HepG2 (cell line): ENCODE results near the gene IRX3. TPM values are rescaled to one million over a fixed set of nuclear protein-coding genes. Genes with fewer than 3 reads are reported as not detected.

Experiments used
- ADNP ChIP-seq: sonication (generic); formaldehyde crosslinking; IDR thresholded peaks from 2 replicates; pipeline ENCODE4 v1.4.0; 2020; ENCODE audit warnings: missing genetic modification reagents
- CREB1 ChIP-seq, 2 experiments: fragments of 450-650 bp in 1 of 2; IDR thresholded peaks; 2 replicates each; pipeline ENCODE4 v1.6.1; 2016 to 2017; ENCODE audit warnings: control low read depth in 1 of 2, mild to moderate bottlenecking in 1 of 2, missing compliant biosample characterization in 1 of 2, missing genetic modification characterization in 1 of 2
- ISL2 ChIP-seq: sonication (generic); formaldehyde crosslinking; IDR thresholded peaks from 2 replicates; pipeline ENCODE4 v1.5.0; 2020; ENCODE audit warnings: missing genetic modification reagents
- KMT2A ChIP-seq: sonication (generic); formaldehyde crosslinking; IDR thresholded peaks from 2 replicates; pipeline ENCODE4 v1.4.0; 2020; ENCODE audit warnings: missing genetic modification reagents
- LCORL ChIP-seq, 2 experiments: fragments of 450-650 bp in 1 of 2; sonication (generic) in 1 of 2; formaldehyde crosslinking in 1 of 2; IDR thresholded peaks; 2 replicates each; pipeline versions ENCODE4 v1.5.0 to v1.6.1; 2017 to 2020; ENCODE audit warnings: antibody characterized with exemption in 1 of 2, missing genetic modification reagents in 1 of 2
- MAF1 ChIP-seq: sonication (generic); formaldehyde crosslinking; IDR thresholded peaks from 2 replicates; pipeline ENCODE4 v1.5.0; 2020; ENCODE audit warnings: missing genetic modification reagents, borderline replicate concordance
- MEF2D ChIP-seq: sonication (generic); formaldehyde crosslinking; IDR thresholded peaks from 2 replicates; pipeline ENCODE4 v1.5.1; 2020; ENCODE audit warnings: mild to moderate bottlenecking, missing genetic modification reagents
- NONO ChIP-seq, 2 experiments: fragments of 450-650 bp in 1 of 2; sonication (generic) in 1 of 2; formaldehyde crosslinking in 1 of 2; IDR thresholded peaks in 1 of 2; conservative IDR thresholded peaks in 1 of 2; 2 replicates each; pipeline versions ENCODE4 v1.6.1 to v1.8.0; 2017 to 2022; ENCODE audit warnings: mild to moderate bottlenecking in 1 of 2, missing genetic modification reagents in 1 of 2, moderate library complexity in 1 of 2
- NR2F1 ChIP-seq, 2 experiments: fragments of 450-650 bp in 1 of 2; formaldehyde crosslinking in 1 of 2; IDR thresholded peaks; 2 replicates each; pipeline versions ENCODE4 v1.5.0 to v1.6.1; 2016 to 2020; ENCODE audit warnings: mild to moderate bottlenecking in 1 of 2, missing compliant biosample characterization in 1 of 2, missing genetic modification reagents in 1 of 2, moderate library complexity in 1 of 2
- SNAPC2 ChIP-seq: sonication (generic); formaldehyde crosslinking; IDR thresholded peaks from 2 replicates; pipeline ENCODE4 v1.8.1; 2022; ENCODE audit warnings: mild to moderate bottlenecking, missing genetic modification reagents
- SRY ChIP-seq: sonication (generic); formaldehyde crosslinking; IDR thresholded peaks from 2 replicates; pipeline ENCODE4 v1.8.0; 2022; ENCODE audit warnings: mild to moderate bottlenecking, missing genetic modification reagents
- ZGPAT ChIP-seq: IDR thresholded peaks from 2 replicates; pipeline ENCODE4 v1.6.1; 2016; ENCODE audit warnings: mild to moderate bottlenecking
- polyA plus RNA-seq, 8 experiments: library from polyadenylated mRNA; depleted of rRNA in 3 of 8; stranded (reverse) in 7 of 8; unstranded in 1 of 8; fragments of >200 nt; fragmentation: Illumina TruSeq in 4 of 8; extraction: Trizol in 4 of 8; gene quantifications; 2 replicates each; pipeline versions ENCODE4 v1.2.1 to v1.2.3, GENCODE V29; 2011 to 2016; ENCODE audit warnings: low read depth in 4 of 8, missing spikeins in 1 of 8, mixed read lengths in 1 of 8; ENCODE audit not compliant: insufficient read depth in 1 of 8
- total RNA-seq, 5 experiments: library from RNA; depleted of rRNA; stranded (reverse); fragments of >200 nt; fragmentation: Illumina TruSeq; extraction: Trizol; gene quantifications; 2 replicates each; pipeline ENCODE4 v1.2.3, GENCODE V29; 2016; ENCODE audit warnings: low read depth in 1 of 5
- TF ChIP-seq, protein P1 (sequence below): sonication (generic); formaldehyde crosslinking; IDR thresholded peaks from 2 replicates; pipeline ENCODE4 v1.9.0; 2021; ENCODE audit warnings: mild to moderate bottlenecking, missing genetic modification reagents
- TF ChIP-seq, protein P2 (sequence below): sonication (generic); formaldehyde crosslinking; IDR thresholded peaks from 2 replicates; pipeline ENCODE4 v1.4.0; 2020; ENCODE audit warnings: mild to moderate bottlenecking, missing genetic modification reagents
- TF ChIP-seq, protein P3 (sequence below): sonication (generic); formaldehyde crosslinking; IDR thresholded peaks from 2 replicates; pipeline ENCODE4 v1.8.0; 2022; ENCODE audit warnings: mild to moderate bottlenecking, missing genetic modification reagents, borderline replicate concordance

Gene IRX3
- total and polyA plus RNA-seq, 2 of the 13 experiments (the other 11 are each of a cell fraction or from before 2014, with no cell fraction given): 9.2 to 16.4 TPM

DNA sequence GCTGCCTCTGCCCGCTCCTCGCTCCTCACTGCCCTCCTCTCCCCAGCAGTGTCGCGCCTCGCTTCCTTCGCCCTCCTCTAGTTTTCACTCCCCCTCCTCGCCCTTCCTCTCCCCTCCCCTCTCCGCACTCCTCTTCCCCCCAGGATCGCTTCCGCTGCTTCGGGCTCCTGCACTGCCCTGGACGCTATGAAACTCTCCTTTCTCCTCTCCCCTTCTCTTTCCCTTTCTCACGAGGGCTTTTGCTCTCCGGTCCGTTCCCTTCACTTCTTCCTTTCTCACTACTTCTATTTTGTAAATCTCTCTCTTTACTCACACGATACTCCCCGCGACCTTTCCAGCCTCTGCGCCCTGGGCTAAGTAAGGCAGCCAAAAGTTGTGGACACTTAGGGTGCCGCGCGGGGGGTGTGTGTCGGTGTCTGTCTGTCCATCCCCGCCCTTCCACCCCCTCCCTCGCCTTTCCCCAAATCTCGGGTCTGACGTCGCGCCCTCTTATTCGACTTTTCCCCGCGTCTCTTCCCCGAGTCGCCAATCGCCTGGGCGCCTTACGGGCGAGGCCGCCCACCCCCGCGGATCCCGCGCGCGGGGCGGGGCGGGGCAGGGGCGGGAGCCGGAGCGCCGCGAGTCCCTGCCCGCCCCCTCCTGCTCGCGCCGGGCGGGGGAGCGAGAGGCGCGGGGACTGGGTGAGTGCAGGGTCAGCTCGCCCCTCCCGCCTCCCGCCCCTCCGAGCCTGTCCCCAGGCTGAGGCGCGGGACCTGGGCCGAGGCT is at the start of gene IRX3 (continued):
- TF ChIP-seq, protein P1, sequence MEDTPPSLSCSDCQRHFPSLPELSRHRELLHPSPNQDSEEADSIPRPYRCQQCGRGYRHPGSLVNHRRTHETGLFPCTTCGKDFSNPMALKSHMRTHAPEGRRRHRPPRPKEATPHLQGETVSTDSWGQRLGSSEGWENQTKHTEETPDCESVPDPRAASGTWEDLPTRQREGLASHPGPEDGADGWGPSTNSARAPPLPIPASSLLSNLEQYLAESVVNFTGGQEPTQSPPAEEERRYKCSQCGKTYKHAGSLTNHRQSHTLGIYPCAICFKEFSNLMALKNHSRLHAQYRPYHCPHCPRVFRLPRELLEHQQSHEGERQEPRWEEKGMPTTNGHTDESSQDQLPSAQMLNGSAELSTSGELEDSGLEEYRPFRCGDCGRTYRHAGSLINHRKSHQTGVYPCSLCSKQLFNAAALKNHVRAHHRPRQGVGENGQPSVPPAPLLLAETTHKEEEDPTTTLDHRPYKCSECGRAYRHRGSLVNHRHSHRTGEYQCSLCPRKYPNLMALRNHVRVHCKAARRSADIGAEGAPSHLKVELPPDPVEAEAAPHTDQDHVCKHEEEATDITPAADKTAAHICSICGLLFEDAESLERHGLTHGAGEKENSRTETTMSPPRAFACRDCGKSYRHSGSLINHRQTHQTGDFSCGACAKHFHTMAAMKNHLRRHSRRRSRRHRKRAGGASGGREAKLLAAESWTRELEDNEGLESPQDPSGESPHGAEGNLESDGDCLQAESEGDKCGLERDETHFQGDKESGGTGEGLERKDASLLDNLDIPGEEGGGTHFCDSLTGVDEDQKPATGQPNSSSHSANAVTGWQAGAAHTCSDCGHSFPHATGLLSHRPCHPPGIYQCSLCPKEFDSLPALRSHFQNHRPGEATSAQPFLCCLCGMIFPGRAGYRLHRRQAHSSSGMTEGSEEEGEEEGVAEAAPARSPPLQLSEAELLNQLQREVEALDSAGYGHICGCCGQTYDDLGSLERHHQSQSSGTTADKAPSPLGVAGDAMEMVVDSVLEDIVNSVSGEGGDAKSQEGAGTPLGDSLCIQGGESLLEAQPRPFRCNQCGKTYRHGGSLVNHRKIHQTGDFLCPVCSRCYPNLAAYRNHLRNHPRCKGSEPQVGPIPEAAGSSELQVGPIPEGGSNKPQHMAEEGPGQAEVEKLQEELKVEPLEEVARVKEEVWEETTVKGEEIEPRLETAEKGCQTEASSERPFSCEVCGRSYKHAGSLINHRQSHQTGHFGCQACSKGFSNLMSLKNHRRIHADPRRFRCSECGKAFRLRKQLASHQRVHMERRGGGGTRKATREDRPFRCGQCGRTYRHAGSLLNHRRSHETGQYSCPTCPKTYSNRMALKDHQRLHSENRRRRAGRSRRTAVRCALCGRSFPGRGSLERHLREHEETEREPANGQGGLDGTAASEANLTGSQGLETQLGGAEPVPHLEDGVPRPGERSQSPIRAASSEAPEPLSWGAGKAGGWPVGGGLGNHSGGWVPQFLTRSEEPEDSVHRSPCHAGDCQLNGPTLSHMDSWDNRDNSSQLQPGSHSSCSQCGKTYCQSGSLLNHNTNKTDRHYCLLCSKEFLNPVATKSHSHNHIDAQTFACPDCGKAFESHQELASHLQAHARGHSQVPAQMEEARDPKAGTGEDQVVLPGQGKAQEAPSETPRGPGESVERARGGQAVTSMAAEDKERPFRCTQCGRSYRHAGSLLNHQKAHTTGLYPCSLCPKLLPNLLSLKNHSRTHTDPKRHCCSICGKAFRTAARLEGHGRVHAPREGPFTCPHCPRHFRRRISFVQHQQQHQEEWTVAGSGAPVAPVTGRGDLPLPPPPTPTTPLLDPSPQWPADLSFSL (CRISPR knock-in tag): no peak
- TF ChIP-seq MEF2D (peak; percentile 72; the same call in 1 of the 2 replicates), MAF1 (CRISPR knock-in tag) (0 out of 2 replicates have a peak, but pooled peaks have one; percentile 76), LCORL (IDR thresholded peaks at IDR 0.05) (peak; percentile 71; the same call in 1 of the 2 replicates), LCORL (CRISPR knock-in tag; IDR thresholded peaks at IDR 0.05) (peak; percentile 50), SRY (CRISPR knock-in tag) (peak; percentile 37; the same call in 1 of the 2 replicates), ADNP (CRISPR knock-in tag) (no peak), NR2F1 (CRISPR knock-in tag; IDR thresholded peaks at IDR 0.05) (no peak), SNAPC2 (no peak), KMT2A (CRISPR knock-in tag) (peak; percentile 56; the same call in 1 of the 2 replicates), ZGPAT (CRISPR knock-in tag) (peak; percentile 24; the same call in 1 of the 2 replicates), CREB1 (IDR thresholded peaks at IDR 0.05) (peak; percentile 42; the same call in 1 of the 2 replicates), CREB1 (CRISPR knock-in tag; IDR thresholded peaks at IDR 0.05) (no peak), NONO (IDR thresholded peaks at IDR 0.05) (no peak), NONO (CRISPR knock-in tag; conservative IDR thresholded peaks at IDR 0.05) (0 out of 2 replicates have a peak, but pooled peaks have one; percentile 32), ISL2 (CRISPR knock-in tag) (no peak)
- TF ChIP-seq, protein P2, sequence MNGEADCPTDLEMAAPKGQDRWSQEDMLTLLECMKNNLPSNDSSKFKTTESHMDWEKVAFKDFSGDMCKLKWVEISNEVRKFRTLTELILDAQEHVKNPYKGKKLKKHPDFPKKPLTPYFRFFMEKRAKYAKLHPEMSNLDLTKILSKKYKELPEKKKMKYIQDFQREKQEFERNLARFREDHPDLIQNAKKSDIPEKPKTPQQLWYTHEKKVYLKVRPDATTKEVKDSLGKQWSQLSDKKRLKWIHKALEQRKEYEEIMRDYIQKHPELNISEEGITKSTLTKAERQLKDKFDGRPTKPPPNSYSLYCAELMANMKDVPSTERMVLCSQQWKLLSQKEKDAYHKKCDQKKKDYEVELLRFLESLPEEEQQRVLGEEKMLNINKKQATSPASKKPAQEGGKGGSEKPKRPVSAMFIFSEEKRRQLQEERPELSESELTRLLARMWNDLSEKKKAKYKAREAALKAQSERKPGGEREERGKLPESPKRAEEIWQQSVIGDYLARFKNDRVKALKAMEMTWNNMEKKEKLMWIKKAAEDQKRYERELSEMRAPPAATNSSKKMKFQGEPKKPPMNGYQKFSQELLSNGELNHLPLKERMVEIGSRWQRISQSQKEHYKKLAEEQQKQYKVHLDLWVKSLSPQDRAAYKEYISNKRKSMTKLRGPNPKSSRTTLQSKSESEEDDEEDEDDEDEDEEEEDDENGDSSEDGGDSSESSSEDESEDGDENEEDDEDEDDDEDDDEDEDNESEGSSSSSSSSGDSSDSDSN: no peak; the same call in 1 of the 2 replicates
- TF ChIP-seq, protein P3, sequence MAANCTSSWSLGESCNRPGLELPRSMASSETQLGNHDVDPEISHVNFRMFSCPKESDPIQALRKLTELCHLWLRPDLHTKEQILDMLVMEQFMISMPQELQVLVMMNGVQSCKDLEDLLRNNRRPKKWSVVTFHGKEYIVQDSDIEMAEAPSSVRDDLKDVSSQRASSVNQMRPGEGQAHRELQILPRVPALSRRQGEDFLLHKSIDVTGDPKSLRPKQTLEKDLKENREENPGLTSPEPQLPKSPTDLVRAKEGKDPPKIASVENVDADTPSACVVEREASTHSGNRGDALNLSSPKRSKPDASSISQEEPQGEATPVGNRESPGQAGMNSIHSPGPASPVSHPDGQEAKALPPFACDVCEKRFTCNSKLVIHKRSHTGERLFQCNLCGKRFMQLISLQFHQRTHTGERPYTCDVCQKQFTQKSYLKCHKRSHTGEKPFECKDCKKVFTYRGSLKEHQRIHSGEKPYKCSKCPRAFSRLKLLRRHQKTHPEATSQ (CRISPR knock-in tag): 0 out of 2 replicates have a peak, but pooled peaks have one; percentile 42
